Progenitor cell of endocrine pancreas (in vitro differentiated cells): ENCODE measurements around the gene RMND5B. TPM values are rescaled to one million over a fixed set of nuclear protein-coding genes. Genes with fewer than 3 reads are reported as not detected.
"Not testable (repeated sequence)": the region's sequence is repeated elsewhere in the genome, so short reads cannot be mapped to it uniquely, and the experiment has no call there.

Source experiments
- DNase-seq: peaks from one replicate; pipeline ENCODE4 v3.0.0; 2021; ENCODE audit warnings: low spot score; ENCODE audit not compliant: unreplicated experiment
- H3K27ac Mint-ChIP-seq: 2 replicates; pipeline ENCODE4 v1.8.0; 2021; ENCODE audit warnings: mild to moderate bottlenecking, moderate library complexity, mixed read lengths
- H3K27me3 Mint-ChIP-seq: 2 replicates; pipeline ENCODE4 v1.8.0; 2021; ENCODE audit warnings: mixed read lengths
- H3K36me3 Mint-ChIP-seq: 2 replicates; pipeline ENCODE4 v1.8.0; 2022; ENCODE audit warnings: mixed read lengths; ENCODE audit not compliant: insufficient read depth
- H3K4me1 Mint-ChIP-seq: 2 replicates; pipeline ENCODE4 v1.8.0; 2021; ENCODE audit warnings: low read depth, mixed read lengths
- H3K4me3 Mint-ChIP-seq: 2 replicates; pipeline ENCODE4 v1.8.0; 2021; ENCODE audit warnings: low read depth, mild to moderate bottlenecking, moderate library complexity, mixed read lengths
- H3K9me3 Mint-ChIP-seq: 2 replicates; pipeline ENCODE4 v1.8.0; 2021; ENCODE audit warnings: low read depth, mixed read lengths
- total RNA-seq: library from RNA; stranded (reverse); gene quantifications from 2 replicates; pipeline ENCODE4 v1.2.1, GENCODE V29; 2021
- TF ChIP-seq, protein P1 (sequence below): fragments of 200-600 bp; sonication (generic); IDR thresholded peaks from one replicate; pipeline ENCODE4 v1.5.0; 2021; ENCODE audit warnings: antibody characterized with exemption, mild to moderate bottlenecking; ENCODE audit not compliant: unreplicated experiment

The RMND5B gene
- total RNA-seq, 1 donor from 2014 or later = 48.5 TPM

DNA sequence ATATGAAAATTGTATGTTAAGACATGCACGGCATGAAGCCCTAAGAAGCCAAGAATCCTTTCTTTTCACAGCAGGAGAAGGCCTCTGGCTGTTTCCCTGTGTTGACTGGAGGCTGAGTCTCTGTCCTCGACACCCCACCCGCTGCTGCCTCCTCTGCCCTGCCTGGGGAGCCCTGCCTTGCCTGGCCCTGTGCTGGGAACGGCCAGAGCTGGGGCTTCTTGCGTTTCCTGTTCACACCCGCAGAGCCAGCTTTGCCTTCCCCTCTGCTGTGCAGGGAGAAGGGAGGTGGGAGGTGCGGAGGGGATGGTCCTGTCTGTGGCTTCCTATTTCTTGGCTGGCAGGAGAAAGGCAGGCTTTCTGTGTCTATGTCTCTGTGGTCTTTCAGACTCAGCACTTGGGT, 63.2 kb downstream of the RMND5B start:
- DNase-seq = no peak
- peaks cover 3% of the 10 kb centered on the region for H3K9me3 Mint-ChIP-seq
- TF ChIP-seq, protein P1, sequence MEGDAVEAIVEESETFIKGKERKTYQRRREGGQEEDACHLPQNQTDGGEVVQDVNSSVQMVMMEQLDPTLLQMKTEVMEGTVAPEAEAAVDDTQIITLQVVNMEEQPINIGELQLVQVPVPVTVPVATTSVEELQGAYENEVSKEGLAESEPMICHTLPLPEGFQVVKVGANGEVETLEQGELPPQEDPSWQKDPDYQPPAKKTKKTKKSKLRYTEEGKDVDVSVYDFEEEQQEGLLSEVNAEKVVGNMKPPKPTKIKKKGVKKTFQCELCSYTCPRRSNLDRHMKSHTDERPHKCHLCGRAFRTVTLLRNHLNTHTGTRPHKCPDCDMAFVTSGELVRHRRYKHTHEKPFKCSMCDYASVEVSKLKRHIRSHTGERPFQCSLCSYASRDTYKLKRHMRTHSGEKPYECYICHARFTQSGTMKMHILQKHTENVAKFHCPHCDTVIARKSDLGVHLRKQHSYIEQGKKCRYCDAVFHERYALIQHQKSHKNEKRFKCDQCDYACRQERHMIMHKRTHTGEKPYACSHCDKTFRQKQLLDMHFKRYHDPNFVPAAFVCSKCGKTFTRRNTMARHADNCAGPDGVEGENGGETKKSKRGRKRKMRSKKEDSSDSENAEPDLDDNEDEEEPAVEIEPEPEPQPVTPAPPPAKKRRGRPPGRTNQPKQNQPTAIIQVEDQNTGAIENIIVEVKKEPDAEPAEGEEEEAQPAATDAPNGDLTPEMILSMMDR = no peak

DNA sequence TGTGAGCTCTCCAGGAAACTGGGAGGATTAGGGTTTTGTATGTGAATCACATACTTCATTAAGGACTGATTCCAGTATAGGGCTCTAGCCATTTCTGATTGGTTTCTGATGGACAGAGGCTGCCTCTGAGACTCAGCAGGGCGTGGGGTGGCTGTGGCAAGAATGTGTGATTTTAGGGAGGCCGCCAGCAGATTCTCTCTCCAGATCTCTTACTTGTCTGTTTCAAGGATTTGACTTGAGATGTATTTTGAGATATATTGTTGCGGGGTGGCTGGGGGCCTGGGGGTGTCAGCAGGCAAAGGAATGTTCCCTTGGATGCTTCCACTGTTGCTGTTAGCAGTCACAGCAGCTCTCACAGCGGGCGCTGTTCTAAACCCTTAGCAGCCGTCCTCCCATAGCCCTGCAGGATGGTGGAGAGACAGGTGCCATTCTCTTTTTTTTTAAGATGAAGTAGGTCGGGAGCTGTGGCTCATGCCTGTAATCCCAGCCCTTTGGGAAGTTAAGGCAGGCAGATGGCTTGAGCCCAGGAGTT, 65.5 kb downstream of the RMND5B start:
- H3K36me3 Mint-ChIP-seq = peaks cover 2% of the 10 kb centered on the region
- H3K27me3 Mint-ChIP-seq = peaks cover 23% of the 10 kb centered on the region
- no peak overlapping the region for H3K4me3 Mint-ChIP-seq
- TF ChIP-seq, protein P1 = no peak
- no peak for DNase-seq
- peaks cover 3% of the 10 kb centered on the region for H3K9me3 Mint-ChIP-seq
- H3K4me1 Mint-ChIP-seq = no peaks in the 10 kb centered on the region
- H3K27ac Mint-ChIP-seq = no peak overlapping the region

More for the DNA sequence above, 63.2 kb downstream of the RMND5B start:
- peaks cover 2% of the 10 kb centered on the region for H3K36me3 Mint-ChIP-seq
- peaks cover 1% of the 10 kb centered on the region for H3K4me1 Mint-ChIP-seq
- peaks cover 20% of the 10 kb centered on the region for H3K27me3 Mint-ChIP-seq
- H3K27ac Mint-ChIP-seq = no peak overlapping the region
- no peak overlapping the region for H3K4me3 Mint-ChIP-seq

DNA sequence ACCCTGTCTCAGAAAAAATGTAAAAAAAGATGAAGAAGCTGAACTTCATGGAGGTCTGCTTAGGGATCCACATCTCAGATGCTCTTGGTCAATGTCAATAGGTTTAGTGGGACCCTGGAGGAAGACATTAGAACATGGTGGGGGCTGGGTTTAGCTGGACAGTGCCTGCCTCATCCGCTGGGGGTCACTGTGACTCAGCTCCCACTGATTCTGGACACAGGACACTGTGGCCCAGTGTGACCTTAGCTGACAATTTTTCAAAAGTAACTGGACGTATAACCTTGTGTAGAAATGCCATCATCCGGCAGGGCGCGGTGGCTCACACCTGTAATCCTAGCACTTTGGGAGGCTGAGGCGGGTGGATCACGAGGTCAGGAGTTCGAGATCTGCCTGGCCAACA, 66.2 kb downstream of the RMND5B start:
- H3K4me3 Mint-ChIP-seq = no peak overlapping the region

DNA sequence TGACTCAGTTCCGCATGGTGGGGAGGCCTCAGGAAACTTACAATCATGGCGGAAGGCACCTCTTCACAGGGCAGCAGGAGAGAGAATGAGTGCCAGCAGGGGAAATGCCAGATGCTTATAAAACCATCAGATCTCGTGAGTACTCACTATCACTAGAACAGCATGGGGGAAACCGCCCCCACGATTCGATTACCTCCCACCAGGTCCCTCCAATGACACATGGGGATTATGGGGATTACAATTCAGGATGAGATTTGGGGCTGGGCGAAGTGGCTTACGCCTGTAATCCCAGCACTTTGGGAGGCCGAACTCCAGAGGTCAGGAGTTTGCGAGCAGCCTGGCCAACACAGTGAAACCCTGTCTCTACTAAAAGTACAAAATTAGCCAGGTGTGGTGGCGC, 67.3 kb downstream of the RMND5B start:
- peaks cover 19% of the 10 kb centered on the region for H3K27me3 Mint-ChIP-seq
- H3K36me3 Mint-ChIP-seq, H3K4me1 Mint-ChIP-seq, DNase-seq, H3K4me3 Mint-ChIP-seq, H3K27ac Mint-ChIP-seq, H3K9me3 Mint-ChIP-seq: not testable (repeated sequence)

More for the DNA sequence above, 66.2 kb downstream of the RMND5B start:
- Mint-ChIP-seq H3K27me3 (peaks cover 23% of the 10 kb centered on the region), H3K27ac (no peak overlapping the region), H3K9me3 (peaks cover 3% of the 10 kb centered on the region), H3K4me1 (no peaks in the 10 kb centered on the region), H3K36me3 (peaks cover 2% of the 10 kb centered on the region)
- no peak for DNase-seq
- TF ChIP-seq, protein P1 = peak; percentile 39

DNA sequence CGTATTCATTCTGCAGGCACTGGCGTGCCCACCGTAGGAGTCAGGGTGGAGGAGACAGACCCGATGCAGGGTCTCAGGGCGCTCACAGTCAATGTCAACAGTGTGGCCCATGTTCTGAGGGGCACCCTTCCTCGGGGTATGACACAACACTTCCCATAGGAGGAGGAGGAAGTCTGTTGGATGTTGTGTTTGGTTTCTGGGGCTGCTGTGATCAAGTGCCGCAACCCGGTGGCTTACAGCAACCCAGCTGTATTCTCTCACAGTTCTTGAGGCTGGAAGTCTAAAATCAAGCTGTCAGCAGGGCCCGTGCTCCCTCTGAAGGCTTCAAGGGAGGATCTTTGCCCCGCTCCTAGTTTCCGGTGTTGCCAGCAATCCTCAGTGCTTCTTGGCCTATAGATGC, 67.9 kb downstream of the RMND5B start:
- no peak for DNase-seq
- Mint-ChIP-seq H3K36me3 (no peaks in the 10 kb centered on the region), H3K27me3 (peaks cover 16% of the 10 kb centered on the region), H3K9me3 (no peaks in the 10 kb centered on the region), H3K4me1 (no peaks in the 10 kb centered on the region), H3K27ac (no peak overlapping the region), H3K4me3 (no peak overlapping the region)
- TF ChIP-seq, protein P1 = no peak
